K562 (cell line): ENCODE data around the gene METTL25B. TPM values are rescaled to one million over a fixed set of nuclear protein-coding genes. Genes with fewer than 3 reads are reported as not detected.

Source experiments
- ARID3A ChIP-seq: IDR thresholded peaks from 2 replicates; pipeline ENCODE4 v1.6.1; 2012; ENCODE audit warnings: low read depth, low read length, improper control_type of control experiment, borderline replicate concordance
- ATF2 ChIP-seq: sonication (generic); formaldehyde crosslinking; IDR thresholded peaks from 2 replicates; pipeline ENCODE4 v1.8.1; 2022; ENCODE audit warnings: missing genetic modification reagents
- ATF7 ChIP-seq: fragments of 450-650 bp; IDR thresholded peaks from 2 replicates; pipeline ENCODE4 v1.7.1; 2014; ENCODE audit warnings: mild to moderate bottlenecking, moderate library complexity
- CSDE1 ChIP-seq, 2 experiments: fragments of 450-650 bp; IDR thresholded peaks; 2 replicates each; pipeline ENCODE4 v1.6.1; 2016; ENCODE audit warnings: mild to moderate bottlenecking in 1 of 2
- HDAC2 ChIP-seq: fragments of 450-650 bp; IDR thresholded peaks from 2 replicates; pipeline ENCODE4 v1.6.1; 2016; ENCODE audit warnings: mild to moderate bottlenecking
- HNRNPH1 ChIP-seq: fragments of 200-400 bp; formaldehyde crosslinking; optimal IDR thresholded peaks from 2 replicates; pipeline ENCODE3; 2017; ENCODE audit warnings: low read depth, mild to moderate bottlenecking, low read length, moderate library complexity
- IFI16 ChIP-seq: fragments of 250-450 bp; sonication (Bioruptor Pico); IDR thresholded peaks from 2 replicates; pipeline ENCODE4 v2.1.2; 2022; ENCODE audit warnings: mild to moderate bottlenecking, inconsistent platforms
- KAT2B ChIP-seq: IDR thresholded peaks from one replicate; pipeline ENCODE4 v1.6.1; 2012; ENCODE audit warnings: low read depth, mild to moderate bottlenecking, control low read depth, inconsistent platforms, low read length, moderate library complexity
- LCOR ChIP-seq: sonication (generic); formaldehyde crosslinking; IDR thresholded peaks from 2 replicates; pipeline ENCODE4 v1.8.0; 2022; ENCODE audit warnings: mild to moderate bottlenecking, missing genetic modification reagents
- MEF2D ChIP-seq: conservative IDR thresholded peaks from 2 replicates; pipeline ENCODE4 v1.6.1; 2016; ENCODE audit warnings: low read depth, missing genetic modification characterization, missing compliant biosample characterization
- NBN ChIP-seq: fragments of 450-650 bp; IDR thresholded peaks from 2 replicates; pipeline ENCODE4 v1.6.1; 2016; ENCODE audit warnings: low read depth, mild to moderate bottlenecking
- POLR2A ChIP-seq: fragments of 450-650 bp; conservative IDR thresholded peaks from 2 replicates; pipeline ENCODE4 v1.6.1; 2016
- POU5F1 ChIP-seq: fragments of 150-350 bp; IDR thresholded peaks from 2 replicates; pipeline ENCODE4 v1.6.1; 2014; ENCODE audit warnings: borderline replicate concordance, low read length, low read depth, mild to moderate bottlenecking; ENCODE audit not compliant: partially characterized antibody
- SIN3A ChIP-seq, 2 experiments: fragments of 150-350 bp in 1 of 2; IDR thresholded peaks; 2 replicates each; pipeline ENCODE4 v1.6.1; 2011 to 2016; ENCODE audit warnings: borderline replicate concordance in 2 of 2, low read depth in 2 of 2, low read length in 2 of 2, mild to moderate bottlenecking in 2 of 2, moderate library complexity in 2 of 2; ENCODE audit not compliant: control insufficient read depth in 1 of 2
- SP1 ChIP-seq: sonication (generic); formaldehyde crosslinking; IDR thresholded peaks from 2 replicates; pipeline ENCODE4 v1.8.1; 2022; ENCODE audit warnings: mild to moderate bottlenecking, missing genetic modification reagents
- TAF15 ChIP-seq: fragments of 200-400 bp; formaldehyde crosslinking; IDR thresholded peaks from 2 replicates; pipeline ENCODE4 v1.6.1; 2017; ENCODE audit warnings: mild to moderate bottlenecking, low read depth, low read length, moderate library complexity
- TBL1XR1 ChIP-seq, 2 experiments: IDR thresholded peaks; 2 replicates each; pipeline ENCODE4 v1.6.1; 2012; ENCODE audit warnings: improper control_type of control experiment in 2 of 2, low read length in 2 of 2, mild to moderate bottlenecking in 1 of 2
- TEAD1 ChIP-seq, 2 experiments: fragments of 450-650 bp in 1 of 2; sonication (generic) in 1 of 2; formaldehyde crosslinking; IDR thresholded peaks; 2 replicates each; pipeline versions ENCODE4 v1.4.0 to v1.8.0; 2020 to 2022; ENCODE audit warnings: mild to moderate bottlenecking in 2 of 2, missing genetic modification reagents in 1 of 2
- TEAD4 ChIP-seq, 2 experiments: sonication (generic) in 1 of 2; formaldehyde crosslinking in 1 of 2; IDR thresholded peaks; 2 replicates each; pipeline versions ENCODE4 v1.6.1 to v1.8.0; 2012 to 2022; ENCODE audit warnings: borderline replicate concordance in 1 of 2, inconsistent platforms in 1 of 2, low read length in 1 of 2, mild to moderate bottlenecking in 1 of 2, missing genetic modification reagents in 1 of 2
- TRIM24 ChIP-seq, 2 experiments: fragments of 450-650 bp; IDR thresholded peaks; 2 replicates each; pipeline ENCODE4 v1.6.1; 2016
- VEZF1 ChIP-seq: fragments of 200-800 bp; sonication (Bioruptor generic); IDR thresholded peaks from 2 replicates; pipeline ENCODE4 v1.6.1; 2017; ENCODE audit warnings: missing genetic modification characterization, missing compliant biosample characterization
- ZFX ChIP-seq: sonication (generic); formaldehyde crosslinking; IDR thresholded peaks from 2 replicates; pipeline ENCODE4 v1.8.0; 2022; ENCODE audit warnings: mild to moderate bottlenecking, missing genetic modification reagents, moderate library complexity
- ZKSCAN1 ChIP-seq: fragments of 150-350 bp; IDR thresholded peaks from 2 replicates; pipeline ENCODE4 v1.6.1; 2016; ENCODE audit warnings: low read depth, low read length
- ZNF143 ChIP-seq: sonication (generic); formaldehyde crosslinking; IDR thresholded peaks from 2 replicates; pipeline ENCODE4 v1.9.0; 2022; ENCODE audit warnings: mild to moderate bottlenecking, missing genetic modification reagents
- polyA plus RNA-seq, 8 experiments: library from polyadenylated mRNA; depleted of rRNA in 4 of 8; stranded (reverse) in 5 of 8; unstranded in 3 of 8; fragments of >200 nt; fragmentation: Nextera tagmentation in 2 of 8; fragmentation: Illumina TruSeq in 1 of 8; extraction: Ambion mirVana in 2 of 8; extraction: Trizol in 1 of 8; gene quantifications; 2 replicates each; pipeline versions ENCODE4 v1.2.1 to v1.2.3, GENCODE V29; 2011 to 2014; ENCODE audit warnings: inconsistent platforms in 1 of 8, missing spikeins in 1 of 8
- total RNA-seq, 7 experiments: library from RNA; depleted of rRNA in 6 of 7; stranded (reverse); fragments of >200 nt in 6 of 7; fragmentation: Illumina TruSeq in 2 of 7; extraction: Trizol in 2 of 7; gene quantifications; 2 replicates each; pipeline versions ENCODE4 v1.2.1 to v1.2.3, GENCODE V29; 2011 to 2021; ENCODE audit warnings: low replicate concordance in 1 of 7

METTL25B gene
- total and polyA plus RNA-seq, 9 of the 15 experiments (the other 6 are each of a cell fraction or from before 2014, with no cell fraction given), result 7.7 to 48.3 (median 33.1) TPM

- TF ChIP-seq CSDE1 (IDR thresholded peaks at IDR 0.05) (no peak), ZNF143 (peak; percentile 100), TRIM24 (IDR thresholded peaks at IDR 0.05) (peak in 1 of 2 experiments; percentile 63; a peak in 1 of 4 replicates), ATF7 (peak; percentile 86), SP1 (CRISPR knock-in tag) (peak; percentile 96), KAT2B (no peak), TAF15 (no peak), LCOR (peak; percentile 55; the same call in 1 of the 2 replicates), HNRNPH1 (no peak), POU5F1 (peak; percentile 92), IFI16 (no peak), TEAD1 (CRISPR knock-in tag; IDR thresholded peaks at IDR 0.05) (peak; percentile 65 to 74; a peak in 3 of 4 replicates), VEZF1 (peak; percentile 94), POLR2A (peak; percentile 81), NBN (peak; percentile 76; the same call in 1 of the 2 replicates), MEF2D (tag) (no peak), SIN3A (IDR thresholded peaks at IDR 0.05; ENCODE audit: borderline replicate concordance in 2 of 2, control insufficient read depth in 1 of 2, low read depth in 2 of 2, low read length in 2 of 2) (peak; percentile 94 to 95; a peak in 3 of 4 replicates), ATF2 (CRISPR knock-in tag) (no peak), ZFX (peak; percentile 97), TBL1XR1 (IDR thresholded peaks at IDR 0.05; ENCODE audit: low read length in 2 of 2) (peak in 1 of 2 experiments; percentile 44; a peak in 2 of 4 replicates), TEAD4 (IDR thresholded peaks at IDR 0.05; ENCODE audit: low read length) (peak; percentile 64; the same call in 1 of the 2 replicates), TEAD4 (CRISPR knock-in tag; IDR thresholded peaks at IDR 0.05; ENCODE audit: borderline replicate concordance) (no peak), ARID3A (peak; percentile 49; the same call in 1 of the 2 replicates), HDAC2 (peak; percentile 91), ZKSCAN1 (peak; percentile 53; the same call in 1 of the 2 replicates)
These were observed 12.6 kb downstream of the METTL25B start, which contains the start of gene MRPL24 (continued) for GRCh38 chr1:156740741-156741480.
